HFFc6 (cell line): Measurements from ENCODE around the gene MORC1. TPM values are rescaled to one million over a fixed set of nuclear protein-coding genes. Genes with fewer than 3 reads are reported as not detected.

Experiments used
- DNase-seq: peaks from one replicate; pipeline ENCODE4 v3.0.0-alpha.2; 2018
- H3K27ac Mint-ChIP-seq: 2 replicates; pipeline ENCODE4 v1.8.0; 2020; ENCODE audit warnings: mild to moderate bottlenecking, mixed read lengths
- H3K27me3 Mint-ChIP-seq: 2 replicates; pipeline ENCODE4 v1.8.0; 2021; ENCODE audit warnings: mild to moderate bottlenecking, moderate library complexity, mixed read lengths; ENCODE audit not compliant: insufficient read depth
- H3K36me3 Mint-ChIP-seq: 2 replicates; pipeline ENCODE4 v1.8.0; 2021; ENCODE audit warnings: low read depth, mixed read lengths
- H3K4me1 Mint-ChIP-seq: 2 replicates; pipeline ENCODE4 v1.8.0; 2020; ENCODE audit warnings: low read depth, mixed read lengths
- H3K4me3 Mint-ChIP-seq: 2 replicates; pipeline ENCODE4 v1.8.0; 2020; ENCODE audit warnings: mild to moderate bottlenecking, moderate library complexity, mixed read lengths
- H3K9me3 Mint-ChIP-seq: 2 replicates; pipeline ENCODE4 v1.8.0; 2020; ENCODE audit warnings: mild to moderate bottlenecking, mixed read lengths
- CTCF ChIP-seq: fragments of 200-600 bp; sonication (generic); IDR thresholded peaks from 2 replicates; pipeline ENCODE4 v1.5.0; 2021; ENCODE audit warnings: antibody characterized with exemption, mild to moderate bottlenecking
- total RNA-seq, 6 experiments: library from RNA; stranded (reverse); fragmentation: NEBNext Ultra II Directional; extraction: Animal tissue kit (Norgen Biotek cat#: 25700); gene quantifications; 2 replicates in 1 of 6; 3 replicates in 5 of 6; pipeline ENCODE4 v1.2.3, GENCODE V29; 2021

The MORC1 gene
- total RNA-seq, 6 experiments from 2014 or later = not detected

GRCh38 chr3:109109574-109109973 is 8.4 kb downstream of the MORC1 start:
- Mint-ChIP-seq H3K27ac (no peak overlapping the region), H3K36me3 (no peaks in the 10 kb centered on the region), H3K4me3 (no peak overlapping the region), H3K9me3 (peaks cover 33% of the 10 kb centered on the region), H3K4me1 (no peaks in the 10 kb centered on the region), H3K27me3 (peaks cover 1% of the 10 kb centered on the region)
- no peak for TF ChIP-seq CTCF
- DNase-seq = no peak

- Mint-ChIP-seq H3K4me3 (no peak overlapping the region), H3K4me1 (no peaks in the 10 kb centered on the region), H3K36me3 (no peaks in the 10 kb centered on the region), H3K27ac (no peak overlapping the region), H3K9me3 (no peaks in the 10 kb centered on the region), H3K27me3 (no peaks in the 10 kb centered on the region)
- TF ChIP-seq CTCF = no peak
- DNase-seq = no peak
Observed at GRCh38 chr3:109098079-109098644, 19.8 kb downstream of the MORC1 start.

GRCh38 chr3:109095166-109095565 is 22.8 kb downstream of the MORC1 start:
- Mint-ChIP-seq H3K27ac (no peak overlapping the region), H3K27me3 (no peaks in the 10 kb centered on the region), H3K9me3 (peaks cover 4% of the 10 kb centered on the region; the same call in 1 of the 2 replicates), H3K36me3 (no peaks in the 10 kb centered on the region), H3K4me1 (no peaks in the 10 kb centered on the region), H3K4me3 (no peak overlapping the region)
- DNase-seq = no peak
- TF ChIP-seq CTCF = no peak

GRCh38 chr3:109093561-109093960 is 24.4 kb downstream of the MORC1 start:
- Mint-ChIP-seq H3K36me3 (no peaks in the 10 kb centered on the region), H3K27me3 (no peaks in the 10 kb centered on the region), H3K9me3 (peaks cover 4% of the 10 kb centered on the region; the same call in 1 of the 2 replicates), H3K4me1 (no peaks in the 10 kb centered on the region), H3K4me3 (no peak overlapping the region), H3K27ac (no peak overlapping the region)
- DNase-seq = no peak
- TF ChIP-seq CTCF = no peak

- TF ChIP-seq CTCF = no peak
- H3K9me3 Mint-ChIP-seq = peaks cover 4% of the 10 kb centered on the region; the same call in 1 of the 2 replicates
- no peak for DNase-seq
- no peaks in the 10 kb centered on the region for H3K36me3 Mint-ChIP-seq
- no peaks in the 10 kb centered on the region for H3K27me3 Mint-ChIP-seq
- no peaks in the 10 kb centered on the region for H3K4me1 Mint-ChIP-seq
- no peak overlapping the region for H3K4me3 Mint-ChIP-seq
- no peak overlapping the region for H3K27ac Mint-ChIP-seq
Observed at GRCh38 chr3:109091846-109092245, 26.1 kb downstream of the MORC1 start.
